GM18498 (cell line): Measurements from ENCODE around the gene ARHGEF28.

ENCODE experiments used
- ATAC-seq: cut with Tn5 transposase; IDR thresholded peaks from one replicate; pipeline ENCODE4 v1.9.1; 2021; ENCODE audit warnings: mild to moderate bottlenecking, moderate library complexity; ENCODE audit not compliant: unreplicated experiment

ARHGEF28 gene

DNA sequence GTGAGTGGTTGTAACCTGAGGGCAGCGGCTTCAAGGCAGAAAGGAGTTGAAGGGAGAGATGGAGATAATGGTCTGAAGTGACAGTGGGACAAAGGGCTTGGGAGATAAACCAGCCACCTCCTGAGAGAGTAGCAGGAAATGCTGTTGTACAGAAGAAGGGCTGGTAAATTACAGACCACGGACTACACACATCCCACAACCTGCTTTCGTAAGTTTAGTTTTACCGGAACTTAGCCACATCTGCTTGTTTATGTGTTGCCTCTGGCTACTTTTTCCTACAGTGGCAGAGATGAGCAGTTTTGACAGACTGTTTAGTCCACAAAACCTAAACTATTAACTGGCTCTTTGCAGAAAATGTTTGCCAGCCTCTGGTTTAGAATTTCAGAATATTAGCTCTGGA lies 269.5 kb downstream of the ARHGEF28 start:
- no peak for ATAC-seq

DNA sequence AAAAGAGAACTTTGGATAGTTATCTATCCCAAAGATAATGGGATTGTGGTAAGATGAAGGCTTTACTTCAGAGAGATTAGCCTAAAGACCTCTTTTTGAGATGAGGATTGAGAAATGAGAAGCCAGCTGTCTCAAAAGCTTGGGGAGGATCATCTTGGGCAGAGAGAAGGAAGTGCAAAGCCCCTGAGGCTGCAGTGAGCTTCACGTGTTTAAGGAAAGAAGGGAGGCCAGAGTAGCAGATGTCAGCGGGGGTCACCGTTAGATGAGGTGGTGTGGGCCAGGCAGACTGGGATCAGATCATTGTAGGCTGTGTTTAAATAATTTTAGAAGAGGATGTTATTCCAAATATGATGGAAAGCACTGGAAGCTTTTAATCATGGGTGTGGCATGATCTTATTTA lies 270.1 kb downstream of the ARHGEF28 start:
- no peak for ATAC-seq

DNA sequence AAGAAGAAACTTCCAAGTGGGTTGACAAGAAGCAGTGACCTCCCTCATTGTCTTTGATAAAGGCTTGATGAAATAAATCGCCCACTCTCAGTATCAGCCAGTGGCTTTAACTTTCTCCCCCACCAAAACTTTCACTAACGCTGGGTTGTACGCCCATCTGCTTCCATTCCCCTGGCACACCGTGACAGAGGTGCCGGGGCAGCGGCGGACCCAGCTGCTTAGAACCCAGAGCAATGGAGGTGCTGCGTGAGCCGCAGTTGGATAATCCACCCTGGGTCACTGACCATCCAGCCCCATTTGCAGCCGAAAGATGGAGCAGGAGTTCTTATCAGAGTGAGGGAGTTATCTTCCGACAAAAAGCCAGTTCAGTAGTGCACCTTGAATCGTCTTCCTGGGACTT lies 270.7 kb downstream of the ARHGEF28 start:
- ATAC-seq, result no peak

DNA sequence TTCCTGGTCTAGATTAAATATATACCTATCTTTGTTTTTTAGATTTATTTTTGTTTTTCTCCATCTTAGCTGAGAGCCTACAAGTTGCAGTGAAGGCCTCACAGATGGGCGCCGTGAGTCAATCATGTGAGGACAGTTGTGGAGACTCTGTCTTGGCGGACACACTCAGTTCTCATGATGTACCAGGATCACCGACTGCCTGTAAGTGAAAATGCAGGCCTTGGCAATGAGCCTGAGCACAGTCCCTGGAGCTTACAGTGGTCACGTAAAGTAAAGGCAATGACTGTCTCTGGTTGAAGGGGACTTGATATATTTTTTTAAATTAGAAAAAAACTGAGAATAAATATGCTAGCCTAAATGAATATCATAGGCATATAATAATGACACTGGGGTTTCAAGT lies 271.9 kb downstream of the ARHGEF28 start:
- ATAC-seq, result no peak

DNA sequence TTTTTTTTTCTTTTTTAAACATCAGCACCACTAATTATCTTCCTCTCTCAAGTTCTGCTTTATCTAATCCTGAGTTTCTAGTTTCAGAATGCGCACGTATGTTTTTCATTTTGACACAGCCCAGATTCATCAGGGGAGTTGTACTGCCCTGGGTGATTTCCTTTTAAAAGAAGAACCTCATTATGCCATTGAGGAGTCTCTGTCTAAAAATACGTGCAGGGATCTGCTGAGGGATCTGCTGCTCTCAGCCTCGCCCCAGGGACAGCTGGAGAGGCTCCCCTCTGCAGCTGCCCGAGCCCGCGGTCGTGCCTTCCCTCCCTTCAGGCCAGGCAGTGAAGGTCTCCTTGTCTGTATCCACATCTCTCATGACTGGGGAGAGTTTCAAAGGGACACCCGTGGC lies 273.1 kb downstream of the ARHGEF28 start:
- peak; percentile 76 for ATAC-seq

DNA sequence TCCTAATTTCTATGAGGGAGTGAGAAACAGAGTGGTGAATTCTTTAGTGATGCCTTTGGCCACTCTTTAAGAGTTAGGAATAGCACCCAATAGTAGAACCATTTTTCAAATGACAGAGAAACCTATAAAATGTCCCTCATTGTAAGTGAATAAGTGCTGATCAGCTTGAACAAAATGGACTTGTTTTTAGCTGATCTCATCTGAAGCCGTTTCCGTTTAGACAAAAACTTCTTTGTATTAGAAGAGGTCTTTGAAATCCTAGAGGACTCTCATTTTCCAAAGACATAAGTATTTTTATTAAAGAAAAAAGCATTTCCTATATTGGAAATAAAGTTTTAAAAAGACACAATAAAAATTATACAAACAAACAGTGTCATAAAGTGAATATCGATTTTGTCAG lies 273.9 kb downstream of the ARHGEF28 start:
- ATAC-seq, result no peak

DNA sequence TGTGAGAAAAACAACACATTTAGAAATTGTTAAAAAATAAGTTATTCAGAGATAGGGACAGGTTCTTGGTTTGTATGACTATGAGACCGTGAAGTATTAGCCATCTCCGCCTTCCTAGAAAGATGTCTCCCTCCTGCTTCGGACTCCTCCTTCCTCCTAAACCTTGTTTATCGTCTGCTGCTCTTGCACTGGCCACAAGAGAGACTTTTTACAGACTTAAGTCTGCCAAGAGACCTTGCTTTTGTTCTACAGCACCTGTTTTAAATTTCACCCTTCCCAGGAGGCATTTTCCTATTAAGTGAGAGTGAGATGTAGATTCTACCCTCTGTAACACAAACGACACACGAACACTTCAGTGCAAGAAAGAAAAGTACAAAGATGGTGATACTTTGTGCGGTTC lies 274.6 kb downstream of the ARHGEF28 start:
- no peak for ATAC-seq

DNA sequence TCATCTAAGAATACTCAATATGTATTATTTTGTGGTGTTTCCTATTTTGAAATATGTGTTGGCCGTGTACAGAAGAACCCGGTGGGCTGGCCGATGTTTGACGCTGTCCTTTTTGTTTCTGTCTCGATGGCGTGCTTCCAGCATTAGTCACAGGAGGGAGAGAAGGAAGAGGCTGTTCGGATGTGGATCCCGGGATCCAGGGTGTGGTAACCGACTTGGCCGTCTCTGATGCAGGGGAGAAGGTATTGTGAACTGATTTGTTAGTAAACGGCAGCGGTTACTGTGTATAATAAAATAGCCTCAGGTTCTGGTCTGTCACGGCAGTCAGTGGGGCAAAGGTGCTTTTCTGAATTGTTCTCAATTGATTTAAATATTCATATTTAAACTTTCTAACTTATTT lies 275.0 kb downstream of the ARHGEF28 start:
- no peak for ATAC-seq

DNA sequence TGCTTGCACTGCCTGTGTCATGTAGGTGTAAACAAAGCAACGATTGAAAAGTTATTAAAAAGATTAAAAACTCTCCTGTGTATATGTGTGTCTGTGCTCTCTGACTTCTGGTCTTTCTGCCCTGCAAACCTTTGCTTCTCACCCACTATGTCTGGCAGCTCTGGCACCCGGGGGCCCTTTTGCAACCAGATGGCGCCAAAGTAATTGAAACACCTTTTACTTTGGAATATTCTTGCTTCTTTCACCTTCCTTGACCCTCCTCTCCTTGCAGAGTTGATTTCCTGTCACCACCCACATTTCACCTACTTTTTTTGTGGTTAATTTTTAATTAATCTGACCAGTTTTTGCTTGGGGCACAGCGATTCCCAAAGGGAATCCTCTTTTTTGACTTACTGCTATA lies 275.5 kb downstream of the ARHGEF28 start:
- ATAC-seq, result no peak

DNA sequence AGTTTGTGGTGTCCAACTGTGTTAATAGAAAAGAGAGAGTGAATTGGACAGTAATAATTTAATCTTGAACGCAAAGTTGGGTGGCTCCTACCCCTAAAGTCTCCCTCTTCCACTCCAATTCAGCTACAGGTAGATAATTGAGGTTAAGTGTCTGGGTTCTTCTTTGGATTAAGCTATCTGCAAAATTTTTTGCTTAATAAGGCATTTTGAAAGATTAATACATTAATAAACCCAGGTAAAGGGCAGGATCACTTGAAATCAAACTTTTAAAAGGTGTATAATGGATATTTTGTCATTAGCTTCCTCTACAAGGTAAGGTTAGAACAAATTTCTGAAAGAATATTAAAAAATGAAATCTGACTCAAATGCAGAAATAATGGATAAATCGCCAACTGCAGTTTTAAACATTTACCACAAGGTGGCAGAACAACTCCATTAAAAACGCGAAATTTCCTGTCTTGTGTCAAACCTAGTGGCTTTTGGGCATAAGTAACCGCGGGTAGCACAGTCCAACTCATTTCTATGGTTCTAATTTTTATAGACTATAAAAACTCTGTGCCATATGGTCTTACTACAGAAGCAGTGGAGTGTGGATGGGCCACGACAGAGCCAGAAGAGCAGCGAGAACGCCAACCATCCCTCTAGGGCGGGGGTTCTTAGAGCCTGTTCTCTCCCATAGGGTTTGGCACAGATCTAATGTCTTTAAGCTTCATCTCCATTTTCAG lies 276.5 kb downstream of the ARHGEF28 start:
- no peak for ATAC-seq

DNA sequence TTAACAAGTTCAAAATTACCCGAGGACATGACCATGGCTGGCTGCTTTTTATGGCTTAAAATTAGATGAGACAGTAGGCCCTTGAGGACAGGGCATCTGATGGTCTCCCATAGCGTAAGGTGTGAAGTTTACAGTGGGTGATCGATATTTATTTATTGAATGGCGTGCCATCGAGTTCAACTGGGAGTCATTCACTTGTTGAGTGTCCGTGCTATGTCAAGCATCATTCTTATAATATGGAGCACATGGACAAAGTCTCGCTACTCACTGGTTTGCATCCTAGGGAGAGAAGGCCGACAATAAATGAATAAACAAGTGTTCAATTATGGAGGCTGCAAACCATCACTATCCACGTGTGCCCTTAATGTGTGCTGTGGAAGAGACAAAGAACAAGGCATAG lies 277.2 kb downstream of the ARHGEF28 start:
- ATAC-seq, result no peak

DNA sequence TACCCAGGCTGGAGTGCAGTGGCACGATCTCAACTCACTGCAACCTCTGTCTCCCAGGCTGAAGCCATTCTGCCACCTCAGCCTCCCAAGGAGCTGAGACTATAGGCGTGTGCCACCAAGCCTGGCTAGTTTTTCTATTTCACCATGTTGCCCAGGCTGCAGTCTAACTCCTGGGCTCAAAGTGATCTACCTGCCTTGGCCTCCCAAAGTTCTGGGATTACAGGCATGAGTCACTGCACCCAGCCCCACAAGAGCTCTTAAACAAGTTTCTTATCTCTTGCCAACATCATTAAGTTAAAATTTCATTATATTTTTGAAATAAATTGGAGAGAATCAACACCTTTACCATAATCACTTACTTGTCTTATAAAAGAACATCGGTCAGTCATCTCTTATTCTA lies 280.3 kb downstream of the ARHGEF28 start:
- no peak for ATAC-seq

DNA sequence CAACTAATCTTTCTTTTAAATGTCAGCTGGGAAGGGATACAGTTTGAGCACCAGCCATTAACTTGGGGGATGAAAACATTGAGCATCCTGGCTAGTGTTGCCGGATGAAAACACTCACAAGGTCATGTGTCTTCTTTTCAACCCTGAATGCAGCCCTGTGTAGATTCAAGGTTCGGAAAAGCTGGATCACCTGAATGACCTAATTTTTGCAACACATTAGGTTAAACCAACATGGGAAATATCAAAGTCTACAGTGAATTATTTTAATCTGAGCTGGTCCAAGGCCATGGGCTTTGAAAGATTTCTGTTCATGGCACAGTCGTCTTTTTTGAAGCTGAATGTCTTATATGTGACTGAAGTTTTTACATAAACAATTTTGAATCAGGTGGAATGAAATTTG lies 281.2 kb downstream of the ARHGEF28 start:
- ATAC-seq, result no peak

DNA sequence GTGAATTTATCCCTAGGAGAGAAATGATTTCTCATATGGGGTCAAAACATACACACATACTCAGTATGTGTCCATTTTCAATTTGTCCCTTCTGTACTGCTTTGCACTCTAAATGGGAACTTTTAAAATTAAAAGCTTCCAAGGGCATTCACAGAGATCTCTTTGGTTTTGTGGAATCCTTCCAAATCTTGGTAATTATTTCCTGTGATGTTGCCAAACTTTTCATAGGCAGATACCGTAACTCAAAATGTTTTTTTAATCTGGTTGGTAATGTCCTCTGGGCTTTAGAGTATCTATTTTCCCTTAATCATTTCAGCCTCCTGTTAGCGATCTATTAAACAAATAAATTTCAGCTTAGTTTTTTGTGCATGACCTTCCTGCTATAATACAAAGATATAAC lies 282.4 kb downstream of the ARHGEF28 start:
- no peak for ATAC-seq

DNA sequence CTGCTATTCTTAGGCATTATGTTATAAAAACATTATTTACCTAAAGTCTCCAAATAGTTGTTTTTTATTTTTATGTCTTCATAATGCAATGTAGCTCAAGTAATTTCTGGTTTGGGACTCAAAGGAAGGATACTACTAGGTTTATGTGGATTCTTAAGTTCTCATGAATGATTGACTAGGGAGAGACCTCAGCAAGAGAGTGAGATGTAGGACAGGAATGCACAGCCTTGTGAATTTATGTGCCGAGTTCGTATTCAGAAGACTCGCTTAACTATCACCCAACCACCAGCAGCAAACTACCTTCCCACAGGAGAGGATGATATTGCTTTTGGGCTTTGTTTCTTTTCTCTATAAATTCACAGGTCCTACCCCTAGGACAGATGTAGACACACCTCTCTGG lies 282.9 kb downstream of the ARHGEF28 start:
- ATAC-seq, result no peak

DNA sequence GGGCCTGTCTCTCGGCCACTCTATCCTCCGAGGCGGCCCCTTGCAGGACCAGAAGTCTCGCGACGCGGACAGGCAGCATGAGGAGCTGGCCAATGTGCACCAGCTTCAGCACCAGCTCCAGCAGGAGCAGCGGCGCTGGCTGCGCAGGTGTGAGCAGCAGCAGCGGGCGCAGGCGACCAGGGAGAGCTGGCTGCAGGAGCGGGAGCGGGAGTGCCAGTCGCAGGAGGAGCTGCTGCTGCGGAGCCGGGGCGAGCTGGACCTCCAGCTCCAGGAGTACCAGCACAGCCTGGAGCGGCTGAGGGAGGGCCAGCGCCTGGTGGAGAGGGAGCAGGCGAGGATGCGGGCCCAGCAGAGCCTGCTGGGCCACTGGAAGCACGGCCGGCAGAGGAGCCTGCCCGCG lies 283.5 kb downstream of the ARHGEF28 start:
- no peak for ATAC-seq

DNA sequence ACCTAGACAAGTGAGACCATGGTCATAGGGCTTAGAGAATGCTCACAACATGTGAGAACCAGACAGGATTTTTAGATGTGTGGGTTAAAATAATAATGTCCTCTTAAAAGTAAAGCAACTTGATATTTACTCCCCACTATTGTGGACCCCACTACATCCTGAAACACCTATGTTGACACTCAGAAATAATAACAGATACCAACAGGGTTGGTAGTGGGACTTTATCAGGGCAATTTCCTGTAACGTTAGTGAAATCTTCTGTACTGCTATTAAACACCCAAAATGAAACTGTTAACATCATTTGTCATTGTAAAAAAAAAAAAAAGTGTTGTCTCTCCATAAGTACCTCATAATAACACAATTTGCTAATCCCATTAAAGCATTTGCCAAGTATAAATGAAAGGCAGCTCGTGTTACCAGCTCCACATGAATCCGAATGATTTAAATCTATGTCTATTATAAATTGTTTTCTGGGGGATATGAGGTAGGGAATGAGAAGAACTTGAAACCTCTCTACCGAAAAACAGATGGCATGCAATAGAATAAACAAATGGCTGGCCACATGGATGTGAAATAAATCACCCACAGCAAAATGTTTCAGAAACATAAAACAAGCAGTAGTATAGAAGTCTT lies 285.9 kb downstream of the ARHGEF28 start:
- ATAC-seq, result no peak

DNA sequence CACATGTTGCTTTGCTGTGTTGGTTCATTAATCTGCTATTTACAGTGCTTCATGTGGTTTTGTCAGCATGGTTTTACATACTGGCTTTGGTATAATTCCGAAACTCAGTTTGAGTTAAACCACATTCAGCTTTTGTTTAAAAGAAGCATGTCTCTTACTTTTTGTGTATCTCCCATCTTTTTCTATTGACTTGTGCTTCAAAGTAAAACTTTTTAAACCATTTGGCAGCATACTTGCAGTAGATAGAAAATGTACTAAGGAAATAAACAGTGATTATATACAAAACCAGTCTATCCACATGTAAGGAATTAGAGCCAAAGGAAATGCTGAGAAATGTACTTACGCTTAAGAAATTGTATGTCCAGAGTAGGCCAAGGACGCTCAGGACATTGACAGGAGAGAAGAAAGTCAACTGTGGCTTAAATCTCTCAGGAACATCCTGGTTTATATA lies 286.9 kb downstream of the ARHGEF28 start:
- peak; percentile 52 for ATAC-seq

DNA sequence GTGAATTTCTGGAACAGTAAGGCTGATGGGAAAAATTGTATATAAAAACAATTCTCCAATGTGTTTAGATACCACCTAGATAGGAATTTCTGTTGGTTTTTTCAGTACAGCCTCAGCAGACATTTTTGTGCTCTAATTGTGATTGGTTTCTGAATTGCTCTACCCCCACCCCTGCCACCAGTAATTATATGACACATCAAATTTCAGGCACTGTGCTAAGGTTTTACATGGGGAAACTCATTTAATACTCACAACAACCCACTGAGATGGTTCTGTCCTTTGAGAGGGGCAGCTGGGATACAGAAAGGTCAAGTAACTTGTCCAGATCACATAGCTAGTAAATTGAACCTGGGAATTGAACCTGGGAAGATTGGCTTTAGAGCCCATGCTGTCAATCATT lies 288.0 kb downstream of the ARHGEF28 start:
- no peak for ATAC-seq

DNA sequence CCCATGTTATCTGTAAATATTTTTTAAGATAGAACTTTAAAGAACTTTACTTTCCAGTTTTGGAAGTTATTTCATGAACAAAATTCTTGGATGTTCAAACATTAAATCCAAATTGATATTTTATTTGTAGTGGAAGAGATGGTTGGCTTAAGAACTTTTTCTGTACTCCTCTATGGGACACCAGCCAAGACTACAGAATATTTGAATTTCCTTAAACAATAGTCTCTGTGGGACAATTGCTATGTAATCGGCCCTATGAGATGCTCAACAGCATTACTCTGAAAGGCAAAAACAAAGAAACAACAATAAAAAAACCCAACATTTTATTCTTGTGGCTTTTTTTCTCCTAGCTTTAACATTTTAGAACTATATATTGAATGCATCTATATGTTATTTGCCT lies 289.3 kb downstream of the ARHGEF28 start:
- ATAC-seq, result no peak

DNA sequence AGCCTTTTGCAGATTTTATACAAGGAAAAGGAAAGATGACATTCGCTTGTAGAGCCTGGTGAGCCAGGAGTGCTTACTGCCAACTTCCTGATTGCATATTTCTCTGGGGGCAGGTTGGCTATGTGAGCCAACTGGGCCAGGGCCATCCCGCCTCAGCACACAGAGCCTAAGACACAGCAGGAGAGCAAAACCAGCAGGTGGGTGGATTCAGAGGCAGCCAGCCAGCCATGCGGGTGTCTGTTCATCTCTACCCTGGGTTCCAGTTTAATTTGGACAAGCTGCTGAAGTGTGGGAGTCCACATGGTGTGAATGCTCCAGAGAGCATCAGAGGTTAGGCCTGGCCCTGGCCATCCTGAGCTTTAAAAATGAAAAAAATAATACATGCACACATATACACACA lies 291.4 kb downstream of the ARHGEF28 start:
- ATAC-seq, result no peak

DNA sequence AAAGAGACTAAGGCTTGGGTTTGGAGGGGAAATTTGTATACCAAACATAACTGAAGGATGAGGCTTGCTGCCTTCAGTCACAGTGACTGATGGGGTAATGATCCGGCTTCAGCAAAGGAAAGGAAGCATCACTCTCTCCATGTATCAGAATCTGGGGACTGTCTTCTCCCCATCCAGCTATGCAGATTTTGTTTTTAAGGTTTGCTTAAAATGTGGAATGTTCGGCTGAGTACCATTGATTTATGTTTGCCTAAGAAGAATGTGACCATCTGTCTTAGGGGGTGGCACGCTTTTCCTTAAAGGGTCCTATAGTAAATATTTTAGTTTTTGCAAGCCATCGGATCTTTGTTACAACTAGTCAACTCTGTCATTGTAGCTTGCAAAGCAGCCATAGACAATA lies 291.9 kb downstream of the ARHGEF28 start:
- no peak for ATAC-seq

DNA sequence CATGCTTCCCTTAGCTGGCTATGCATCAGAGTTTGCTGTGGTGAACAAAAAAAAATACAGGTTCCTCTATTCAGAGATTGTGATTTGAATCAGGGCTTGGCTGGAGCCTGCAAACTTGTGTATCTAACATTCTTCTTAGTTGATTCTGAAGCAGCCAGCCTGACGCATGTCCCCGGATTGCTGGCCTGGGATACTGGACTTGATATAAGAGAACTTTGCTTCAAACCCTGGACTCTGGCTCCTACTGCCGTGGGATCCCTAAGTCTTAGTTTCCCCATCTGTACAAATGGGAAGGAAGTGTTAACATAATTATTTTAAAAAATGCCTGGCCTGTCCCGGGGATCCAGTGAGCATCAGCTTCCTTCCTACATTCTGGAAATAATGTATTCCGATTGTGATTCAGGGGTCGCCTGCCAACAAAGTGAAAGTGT lies 292.8 kb downstream of the ARHGEF28 start:
- no peak for ATAC-seq
